HFF-Myc (cell line): ENCODE results near the gene ADCY9.
"Not testable (repeated sequence)": the region's sequence is repeated elsewhere in the genome, so short reads cannot be mapped to it uniquely, and the experiment has no call there.

ENCODE experiments used
- DNase-seq: peaks from one replicate; pipeline ENCODE4 v3.0.0-alpha.2; 2011; ENCODE audit warnings: low read depth; ENCODE audit errors: extremely low read depth
- H3K4me3 ChIP-seq: replicated peaks from 2 replicates; pipeline ENCODE4 v1.5.1; 2011; ENCODE audit warnings: low read depth, mild to moderate bottlenecking, control low read depth, low read length
- TF ChIP-seq, protein P1 (sequence below): IDR thresholded peaks from 2 replicates; pipeline ENCODE4 v1.5.1; 2012; ENCODE audit warnings: mild to moderate bottlenecking, low read depth, low read length, control low read depth; ENCODE audit errors: missing control alignments

The ADCY9 gene

DNA sequence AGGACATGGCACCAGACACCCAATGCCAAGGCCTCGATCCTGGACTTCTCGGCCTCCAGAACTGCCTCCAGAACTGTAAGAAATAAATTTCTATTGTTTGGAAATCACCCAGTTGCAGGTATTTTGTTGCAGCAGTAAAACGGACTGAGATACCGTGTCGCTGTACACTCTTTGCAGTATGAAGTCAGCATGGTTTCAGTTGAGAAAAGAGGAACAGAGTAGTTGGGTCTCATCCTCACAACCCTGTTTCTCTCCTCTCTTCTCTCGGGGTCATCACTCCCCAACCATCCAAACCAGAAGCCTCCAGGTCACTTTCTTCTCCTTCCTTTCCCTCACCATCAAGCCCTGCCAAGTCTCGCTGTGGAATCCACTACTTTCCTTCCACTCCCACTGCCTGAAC, 77.8 kb downstream of the ADCY9 start:
- DNase-seq = no peak
- TF ChIP-seq, protein P1, sequence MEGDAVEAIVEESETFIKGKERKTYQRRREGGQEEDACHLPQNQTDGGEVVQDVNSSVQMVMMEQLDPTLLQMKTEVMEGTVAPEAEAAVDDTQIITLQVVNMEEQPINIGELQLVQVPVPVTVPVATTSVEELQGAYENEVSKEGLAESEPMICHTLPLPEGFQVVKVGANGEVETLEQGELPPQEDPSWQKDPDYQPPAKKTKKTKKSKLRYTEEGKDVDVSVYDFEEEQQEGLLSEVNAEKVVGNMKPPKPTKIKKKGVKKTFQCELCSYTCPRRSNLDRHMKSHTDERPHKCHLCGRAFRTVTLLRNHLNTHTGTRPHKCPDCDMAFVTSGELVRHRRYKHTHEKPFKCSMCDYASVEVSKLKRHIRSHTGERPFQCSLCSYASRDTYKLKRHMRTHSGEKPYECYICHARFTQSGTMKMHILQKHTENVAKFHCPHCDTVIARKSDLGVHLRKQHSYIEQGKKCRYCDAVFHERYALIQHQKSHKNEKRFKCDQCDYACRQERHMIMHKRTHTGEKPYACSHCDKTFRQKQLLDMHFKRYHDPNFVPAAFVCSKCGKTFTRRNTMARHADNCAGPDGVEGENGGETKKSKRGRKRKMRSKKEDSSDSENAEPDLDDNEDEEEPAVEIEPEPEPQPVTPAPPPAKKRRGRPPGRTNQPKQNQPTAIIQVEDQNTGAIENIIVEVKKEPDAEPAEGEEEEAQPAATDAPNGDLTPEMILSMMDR = no peak
- no peak overlapping the region for H3K4me3 ChIP-seq

DNA sequence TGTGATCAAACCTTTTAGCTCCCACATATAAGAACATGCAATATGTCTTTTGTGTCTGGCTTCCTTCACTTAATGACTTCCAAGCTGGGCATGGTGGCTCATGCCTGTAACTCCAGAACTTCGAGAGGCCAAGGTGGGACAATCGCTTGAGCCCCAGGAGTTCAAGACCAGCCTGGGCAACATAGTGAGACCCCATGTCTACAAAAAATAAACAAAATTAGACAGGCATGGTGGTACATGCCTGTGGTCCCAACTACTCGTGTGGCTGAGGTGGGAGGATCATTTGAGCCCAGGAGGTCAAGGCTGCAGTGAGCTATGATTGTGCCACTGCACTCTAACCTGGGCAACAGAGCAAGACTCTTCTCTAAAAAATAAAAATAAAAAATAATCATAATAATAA, 79.3 kb downstream of the ADCY9 start:
- DNase-seq, H3K4me3 ChIP-seq: not testable (repeated sequence)

DNA sequence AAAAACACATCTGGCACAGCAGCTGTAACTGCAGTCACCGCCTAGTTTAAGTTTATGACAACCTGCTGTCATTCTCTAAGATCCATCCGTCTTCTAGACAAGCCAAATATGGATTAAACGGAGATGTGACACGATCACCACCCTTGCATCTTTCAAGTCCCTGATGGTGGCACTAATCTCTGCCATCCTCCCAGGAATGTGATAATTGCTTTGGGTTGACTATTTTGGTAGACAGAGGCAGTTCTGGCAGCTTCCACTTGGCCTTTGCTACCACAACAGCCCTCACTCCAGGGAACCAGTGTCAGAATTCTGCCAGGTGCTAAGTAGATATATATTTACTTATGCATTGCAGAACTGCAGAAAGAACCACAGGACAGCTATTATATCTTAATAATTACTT, 81.3 kb downstream of the ADCY9 start:
- H3K4me3 ChIP-seq = no peak overlapping the region
- TF ChIP-seq, protein P1 = no peak
- DNase-seq = no peak

DNA sequence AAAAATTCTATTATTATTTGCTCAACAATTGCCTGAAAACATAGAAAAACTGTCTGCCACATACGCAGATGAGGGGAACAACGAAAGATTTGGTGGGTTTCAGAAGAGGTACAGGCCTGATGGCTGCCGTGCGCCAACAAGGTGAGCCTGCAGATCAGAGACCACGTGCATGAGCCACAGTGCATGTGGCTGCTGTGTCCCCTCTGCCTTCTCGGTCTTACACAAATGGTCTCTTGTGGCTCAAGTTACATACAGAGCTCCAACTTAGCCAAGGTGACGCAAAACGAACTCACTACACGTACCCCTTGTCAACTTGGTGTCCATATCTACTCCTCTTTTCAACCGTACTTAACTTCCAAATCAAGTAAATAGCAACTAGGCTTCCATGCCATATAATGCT, 82.3 kb downstream of the ADCY9 start:
- DNase-seq = no peak
- no peak overlapping the region for H3K4me3 ChIP-seq
- TF ChIP-seq, protein P1 = no peak

DNA sequence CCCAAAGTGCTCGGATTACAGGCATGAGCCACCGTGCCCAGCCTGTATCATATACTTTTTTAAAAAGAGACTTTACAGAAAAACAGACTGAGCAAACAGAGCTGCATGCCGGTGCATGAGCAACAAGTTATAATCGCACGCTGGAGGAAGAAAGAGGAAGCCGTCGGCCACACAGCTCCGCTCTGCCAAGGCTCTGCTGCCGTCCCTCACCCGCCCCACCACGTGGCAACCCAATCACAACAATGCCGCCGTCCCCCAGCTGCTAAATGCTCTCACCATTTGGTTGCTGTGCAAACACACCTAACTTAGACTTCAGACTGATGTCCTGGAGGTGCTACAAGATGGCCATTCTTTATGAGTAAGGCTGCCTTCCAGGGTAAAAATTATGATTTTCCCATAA, 83.5 kb downstream of the ADCY9 start:
- TF ChIP-seq, protein P1 = no peak
- DNase-seq = no peak
- no peak overlapping the region for H3K4me3 ChIP-seq

DNA sequence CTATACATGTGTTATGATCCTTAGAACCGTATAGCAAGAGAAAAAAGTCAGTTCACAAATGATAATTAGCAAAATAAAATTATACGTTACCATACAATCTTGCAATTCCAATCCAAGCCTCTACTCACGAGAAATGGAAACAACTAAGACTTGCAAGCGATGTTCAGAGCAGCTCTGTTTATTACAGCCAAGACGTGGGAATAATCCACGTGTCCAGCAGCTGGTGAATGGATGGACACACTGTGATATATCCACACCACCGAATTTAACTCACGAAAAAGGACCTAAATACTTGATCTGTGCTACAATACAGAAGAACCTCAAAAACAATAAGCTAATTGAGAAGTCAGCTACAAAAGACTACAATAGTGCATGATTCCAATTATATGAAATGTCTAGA, 88.1 kb downstream of the ADCY9 start:
- DNase-seq = no peak
- TF ChIP-seq, protein P1 = no peak
- no peak overlapping the region for H3K4me3 ChIP-seq

DNA sequence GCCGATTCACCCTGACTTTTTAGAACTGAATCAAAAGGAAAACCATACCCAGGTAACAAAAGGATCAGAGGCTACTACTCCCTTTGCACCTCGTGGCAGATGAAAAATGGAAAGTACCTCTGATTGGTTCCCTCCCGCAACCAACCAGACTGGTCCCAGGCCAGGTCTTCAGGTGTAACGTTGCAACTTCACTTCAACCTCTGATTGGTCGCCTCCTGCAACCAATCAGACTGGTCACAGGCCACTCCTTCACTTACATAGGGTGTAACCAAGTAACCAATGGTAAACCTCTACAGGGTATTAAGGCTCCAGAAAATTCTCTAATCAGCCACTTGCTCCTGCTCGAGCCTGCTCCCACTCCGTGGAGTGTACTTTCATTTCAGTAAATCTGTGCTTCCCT, 89.4 kb downstream of the ADCY9 start:
- H3K4me3 ChIP-seq = no peak overlapping the region
- DNase-seq = no peak
- TF ChIP-seq, protein P1 = no peak

DNA sequence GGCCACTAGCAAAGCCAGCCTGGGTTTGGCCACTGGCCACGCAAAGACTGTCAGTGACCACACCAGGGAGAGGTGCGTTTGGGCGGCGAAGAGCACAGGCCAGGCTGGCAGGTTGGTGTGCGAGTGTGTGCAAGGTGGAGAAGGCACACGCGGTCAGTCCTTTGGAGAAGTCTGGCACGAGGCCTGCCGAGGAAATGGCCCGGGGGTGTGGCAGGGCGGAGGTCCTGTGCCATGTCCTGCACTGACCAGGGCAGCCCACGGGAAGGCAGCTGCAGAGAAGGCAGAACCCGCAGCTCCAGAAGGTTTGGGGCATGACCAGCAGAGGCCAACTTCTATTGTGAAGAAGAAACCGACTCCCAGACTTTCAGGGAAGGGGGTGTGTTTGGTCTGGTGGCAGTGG, 90.8 kb downstream of the ADCY9 start:
- TF ChIP-seq, protein P1 = no peak

More for the DNA sequence above, 90.8 kb downstream of the ADCY9 start:
- no peak overlapping the region for H3K4me3 ChIP-seq
- no peak for DNase-seq
